Measurements from ENCODE around the gene MYB. TPM values are rescaled to one million over a fixed set of nuclear protein-coding genes. Genes with fewer than 3 reads are reported as not detected.

MYB gene
- polyA plus RNA-seq, 1 experiment = 0.06 TPM

DNA sequence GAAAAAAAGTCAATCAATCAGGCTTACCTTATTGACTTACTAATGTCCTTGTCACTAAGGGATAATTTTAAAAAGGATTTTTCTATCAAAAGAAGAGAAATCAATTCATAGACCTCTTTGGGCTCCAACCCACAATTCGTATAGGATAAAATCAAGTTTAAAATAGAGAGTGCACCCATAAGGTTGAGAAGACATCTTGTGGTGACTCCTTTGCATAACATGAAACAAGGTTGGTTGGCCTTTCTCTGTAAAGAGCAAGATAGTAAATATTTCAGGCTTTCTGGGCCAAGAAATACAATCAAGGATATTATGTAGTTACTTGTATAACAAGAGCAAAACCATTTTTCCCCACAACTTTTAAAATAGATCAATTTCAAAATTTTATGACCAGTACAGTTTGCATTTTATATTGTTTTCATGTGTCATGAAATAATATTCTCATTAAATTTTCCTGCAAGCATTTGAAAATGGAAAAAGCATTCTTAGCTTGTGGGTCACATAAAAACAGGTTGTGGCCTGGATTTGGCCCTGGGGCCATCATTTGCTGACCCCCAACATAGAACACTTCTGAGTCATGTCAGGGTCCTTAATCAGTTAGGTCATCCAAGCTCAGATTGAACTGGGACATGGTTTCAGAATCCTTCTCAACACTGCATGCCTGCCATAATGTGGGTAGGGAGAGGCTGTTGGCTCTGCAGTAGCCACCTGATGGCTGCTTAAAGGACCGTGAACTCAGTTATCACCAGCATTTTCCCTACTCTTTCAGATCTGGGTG is 76.7 kb downstream of the MYB start:
- no peak for DNase-seq (ENCODE audit: low read depth)

DNA sequence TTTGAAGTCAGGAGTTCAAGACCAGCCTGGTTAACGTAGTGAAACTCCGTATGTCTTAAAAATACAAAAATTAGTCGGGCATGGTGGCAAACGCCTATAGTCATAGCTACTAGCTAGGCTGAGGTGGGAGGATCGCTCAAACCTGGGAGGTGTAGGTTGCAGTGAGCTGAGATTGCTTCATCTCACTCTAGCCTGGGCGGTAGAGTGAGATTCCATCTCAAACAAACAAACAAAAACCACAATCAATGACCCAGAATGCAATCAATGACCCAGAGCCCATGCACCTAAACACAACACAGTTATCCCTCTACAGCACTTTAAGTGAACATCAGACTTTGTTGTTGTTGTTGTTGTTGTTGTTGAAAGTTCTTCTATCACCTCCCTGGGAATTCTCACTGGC is 77.9 kb downstream of the MYB start:
- H3K27me3 ChIP-seq (ENCODE audit: control insufficient read depth, insufficient read depth, low read length) = no peaks in the 10 kb centered on the region; the same call in 1 of the 2 replicates
- CTCF ChIA-PET = interaction anchor here (0.6 to 1.2 kb wide), 2 partner anchors 40 to 69 kb away, joined by 3 read pairs; no protein-coding TSS in a partner anchor

More for the DNA sequence above, 76.7 kb downstream of the MYB start:
- Histone ChIP-seq H3K4me3 (ENCODE audit: low read depth, low read length) (no peak overlapping the region), H3K27me3 (ENCODE audit: control insufficient read depth, insufficient read depth, low read length) (no peaks in the 10 kb centered on the region; the same call in 1 of the 2 replicates), H3K36me3 (ENCODE audit: control insufficient read depth, insufficient read depth, low read length) (no peaks in the 10 kb centered on the region)
- TF ChIP-seq, protein P1, sequence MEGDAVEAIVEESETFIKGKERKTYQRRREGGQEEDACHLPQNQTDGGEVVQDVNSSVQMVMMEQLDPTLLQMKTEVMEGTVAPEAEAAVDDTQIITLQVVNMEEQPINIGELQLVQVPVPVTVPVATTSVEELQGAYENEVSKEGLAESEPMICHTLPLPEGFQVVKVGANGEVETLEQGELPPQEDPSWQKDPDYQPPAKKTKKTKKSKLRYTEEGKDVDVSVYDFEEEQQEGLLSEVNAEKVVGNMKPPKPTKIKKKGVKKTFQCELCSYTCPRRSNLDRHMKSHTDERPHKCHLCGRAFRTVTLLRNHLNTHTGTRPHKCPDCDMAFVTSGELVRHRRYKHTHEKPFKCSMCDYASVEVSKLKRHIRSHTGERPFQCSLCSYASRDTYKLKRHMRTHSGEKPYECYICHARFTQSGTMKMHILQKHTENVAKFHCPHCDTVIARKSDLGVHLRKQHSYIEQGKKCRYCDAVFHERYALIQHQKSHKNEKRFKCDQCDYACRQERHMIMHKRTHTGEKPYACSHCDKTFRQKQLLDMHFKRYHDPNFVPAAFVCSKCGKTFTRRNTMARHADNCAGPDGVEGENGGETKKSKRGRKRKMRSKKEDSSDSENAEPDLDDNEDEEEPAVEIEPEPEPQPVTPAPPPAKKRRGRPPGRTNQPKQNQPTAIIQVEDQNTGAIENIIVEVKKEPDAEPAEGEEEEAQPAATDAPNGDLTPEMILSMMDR (IDR thresholded peaks at IDR 0.05; ENCODE audit: insufficient read depth, low read depth, low read length) = 0 out of 2 replicates have a peak, but pooled peaks have one; percentile 6
- ChIA-PET POLR2A (no interaction called here), CTCF (interaction anchor here (0.7 to 1.2 kb wide), 3 partner anchors 13 to 41 kb away, joined by 3 read pairs; no protein-coding TSS in a partner anchor)

DNA sequence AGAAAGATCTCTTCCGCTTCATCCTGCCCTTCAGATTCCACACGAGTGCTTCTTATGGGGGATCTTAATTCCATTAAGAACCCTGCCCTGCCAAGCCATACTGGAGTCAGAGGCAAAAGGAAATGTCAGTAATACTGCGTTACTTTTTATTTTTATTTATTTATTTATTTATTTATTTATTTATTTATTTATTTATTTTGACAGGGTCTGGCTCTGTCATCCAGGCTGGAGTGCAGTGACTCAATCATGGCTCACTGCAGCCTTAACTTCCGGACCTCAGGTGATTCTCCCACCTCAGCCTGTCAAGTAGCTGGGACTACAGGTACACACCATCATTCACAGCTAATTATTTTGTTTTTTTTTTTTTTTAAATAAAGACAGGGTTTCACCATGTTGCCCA is 79.5 kb downstream of the MYB start:
- Histone ChIP-seq H3K36me3 (ENCODE audit: control insufficient read depth, insufficient read depth, low read length) (no peaks in the 10 kb centered on the region), H3K4me3 (ENCODE audit: low read depth, low read length) (no peak overlapping the region), H3K27me3 (ENCODE audit: control insufficient read depth, insufficient read depth, low read length) (no peaks in the 10 kb centered on the region; the same call in 1 of the 2 replicates)
- CTCF ChIA-PET = no interaction called here
- no peak for DNase-seq (ENCODE audit: low read depth)
- POLR2A ChIA-PET = no interaction called here
- TF ChIP-seq, protein P1 (IDR thresholded peaks at IDR 0.05; ENCODE audit: insufficient read depth, low read depth, low read length) = no peak

More for the DNA sequence above, 77.9 kb downstream of the MYB start:
- POLR2A ChIA-PET = no interaction called here
- TF ChIP-seq, protein P1 (IDR thresholded peaks at IDR 0.05; ENCODE audit: insufficient read depth, low read depth, low read length) = no peak
- DNase-seq (ENCODE audit: low read depth) = no peak
- Histone ChIP-seq H3K36me3 (ENCODE audit: control insufficient read depth, insufficient read depth, low read length) (no peaks in the 10 kb centered on the region), H3K4me3 (ENCODE audit: low read depth, low read length) (no peak overlapping the region)

DNA sequence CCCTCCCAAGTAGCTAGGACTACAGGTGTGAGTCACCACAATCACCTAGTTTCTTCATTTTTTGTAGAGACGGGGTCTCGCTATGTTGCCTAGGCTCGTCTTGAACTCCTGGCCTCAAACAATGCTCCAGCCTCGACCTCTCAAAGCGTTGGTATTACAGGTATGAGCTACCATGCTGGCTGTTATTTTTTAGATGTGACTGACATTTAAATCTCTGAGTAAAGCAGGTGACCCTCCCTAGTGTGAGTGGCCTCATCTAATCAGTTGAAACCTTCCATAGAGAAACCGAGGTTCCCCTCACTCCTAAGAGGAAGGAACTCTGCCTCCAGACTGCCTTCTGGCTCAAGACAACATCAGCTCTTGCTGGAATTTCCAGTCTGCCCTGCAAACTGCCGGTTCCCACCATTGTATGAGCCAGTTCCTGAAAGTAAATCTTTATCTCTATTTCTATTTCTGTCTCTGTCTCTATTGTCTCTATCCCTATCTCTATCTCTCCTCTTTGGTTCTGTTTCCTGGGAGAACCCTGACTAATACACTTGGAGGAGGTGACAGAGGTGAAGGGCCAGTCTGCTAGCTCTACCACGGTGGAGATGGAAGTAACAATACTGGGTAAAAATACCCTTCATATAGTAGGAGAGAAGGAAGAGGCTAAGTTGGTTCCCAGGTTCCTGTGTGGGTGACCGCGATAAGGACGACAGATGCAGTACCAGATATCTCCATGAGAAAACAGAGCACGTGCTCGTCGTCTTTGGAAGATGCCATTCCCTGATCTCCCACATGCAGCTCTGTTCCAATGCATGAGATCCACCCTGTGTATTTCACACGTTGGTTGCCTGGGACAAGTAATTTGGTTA is 81.0 kb downstream of the MYB start:
- no peaks in the 10 kb centered on the region; the same call in 1 of the 2 replicates for H3K27me3 ChIP-seq (ENCODE audit: control insufficient read depth, insufficient read depth, low read length)
- no peak for DNase-seq (ENCODE audit: low read depth)
- no peaks in the 10 kb centered on the region for H3K36me3 ChIP-seq (ENCODE audit: control insufficient read depth, insufficient read depth, low read length)
- TF ChIP-seq, protein P1 (IDR thresholded peaks at IDR 0.05; ENCODE audit: insufficient read depth, low read depth, low read length) = no peak
- H3K4me3 ChIP-seq (ENCODE audit: low read depth, low read length) = no peak overlapping the region
- CTCF ChIA-PET = interaction anchor here (1.5 kb wide), 1 partner anchor 100 kb away, joined by 4 read pairs; no protein-coding TSS in a partner anchor
- POLR2A ChIA-PET = no interaction called here

DNA sequence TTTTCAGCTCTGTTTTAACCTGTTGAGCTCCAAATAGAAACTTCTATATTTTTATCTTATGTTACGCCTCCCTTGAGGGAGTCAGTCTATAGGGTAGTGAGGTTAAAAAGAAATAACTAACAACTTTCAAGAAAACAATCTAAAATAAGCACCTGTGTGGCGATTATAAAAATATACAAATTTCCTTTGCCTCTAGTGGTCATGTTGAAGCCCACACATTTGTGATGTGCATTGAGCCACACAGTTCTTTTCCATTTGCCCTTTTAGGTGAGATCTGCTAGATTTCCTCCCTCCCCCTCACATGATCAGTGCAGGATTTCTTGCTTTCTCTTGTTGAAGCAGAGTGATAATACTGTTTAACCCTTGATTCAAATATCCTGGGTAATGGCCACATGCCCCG is 84.2 kb downstream of the MYB start:
- no peak overlapping the region for H3K4me3 ChIP-seq (ENCODE audit: low read depth, low read length)
- DNase-seq (ENCODE audit: low read depth) = no peak
- H3K36me3 ChIP-seq (ENCODE audit: control insufficient read depth, insufficient read depth, low read length) = no peaks in the 10 kb centered on the region
- TF ChIP-seq, protein P1 (IDR thresholded peaks at IDR 0.05; ENCODE audit: insufficient read depth, low read depth, low read length) = no peak
- CTCF ChIA-PET = no interaction called here
- POLR2A ChIA-PET = no interaction called here
- H3K27me3 ChIP-seq (ENCODE audit: control insufficient read depth, insufficient read depth, low read length) = no peaks in the 10 kb centered on the region; the same call in 1 of the 2 replicates

All from BJ (cell line).